Measurements from ENCODE around the gene CCDC127.

GRCh38 chr5:187042-187431, 30.9 kb downstream of the CCDC127 start:
- TF ChIP-seq GATA2 (IDR thresholded peaks at IDR 0.05; ENCODE audit: low read depth, low read length) (no peak), GATA3 (IDR thresholded peaks at IDR 0.05; ENCODE audit: low read depth, low read length) (no peak)

Data from SH-SY5Y (cell line).